HepG2 (cell line): ENCODE results near the gene PLCG1. TPM values are rescaled to one million over a fixed set of nuclear protein-coding genes. Genes with fewer than 3 reads are reported as not detected.

Source experiments
- ATAC-seq: fragments of 200-7000 bp; cut with Tn5 transposase; 3 replicates; pipeline ENCODE4 v1.9.1; 2020; ENCODE audit warnings: mild to moderate bottlenecking, moderate library complexity
- BruUV-seq: library from RNA; stranded (reverse); fragments of 400-500 nt; replicated peaks from 2 replicates; lab custom pipeline; 2021; lab: Mats Ljungman, UMichigan
- CTCF ChIA-PET: fragments of 300-600 bp; formaldehyde crosslinking; extraction: SDS; loops from one replicate; lab custom pipeline; 2021; ENCODE audit warnings: low total read pairs, inconsistent platforms, low intra/inter-chr PET ratio; lab: Yijun Ruan, JAX
- POLR2A ChIA-PET: fragments of 350-600 bp; sonication (Branson Sonifier 250); formaldehyde crosslinking; loops from one replicate; lab custom pipeline; 2020; ENCODE audit warnings: antibody characterized with exemption, inconsistent platforms; lab: Yijun Ruan, JAX
- DNase-seq: peaks from one replicate; pipeline ENCODE4 v3.0.0-alpha.2; 2015; ENCODE audit warnings: low spot score
- FAIRE-seq: peaks from 3 replicates; lab custom pipeline; 2011; peaks lifted over from hg19 to GRCh38; lab: Jason Lieb, UNC
- H2AFZ ChIP-seq: one replicate; pipeline ENCODE4 v1.6.1; 2011; ENCODE audit warnings: low read length, inconsistent platforms
- H3K27ac ChIP-seq: fragments of 300-600 bp; 3 replicates; pipeline ENCODE4 v1.8.0; 2011; ENCODE audit warnings: mixed run types, mild to moderate bottlenecking, mixed read lengths, low read length, inconsistent platforms; ENCODE audit not compliant: insufficient read depth; ENCODE audit errors: extremely low read length
- H3K27me3 ChIP-seq, 2 experiments: fragments of 200-600 bp in 1 of 2; 2 replicates in 1 of 2; 3 replicates in 1 of 2; pipeline versions ENCODE4 v1.6.0 to v1.8.0; 2011; ENCODE audit warnings: low read length in 2 of 2, mild to moderate bottlenecking in 2 of 2, moderate library complexity in 2 of 2, inconsistent platforms in 1 of 2; ENCODE audit not compliant: insufficient read depth in 2 of 2, control insufficient read depth in 1 of 2
- H3K36me3 ChIP-seq, 2 experiments: fragments of 200-600 bp in 1 of 2; replicated peaks in 1 of 2; 2 replicates in 1 of 2; 3 replicates in 1 of 2; pipeline versions ENCODE4 v1.5.1 to v1.8.0; 2011; ENCODE audit warnings: low read length in 2 of 2, inconsistent platforms in 1 of 2; ENCODE audit not compliant: insufficient read depth in 2 of 2, control insufficient read depth in 1 of 2
- H3K4me1 ChIP-seq: 2 replicates; pipeline ENCODE4 v1.5.1; 2012; ENCODE audit warnings: low read length, inconsistent platforms; ENCODE audit not compliant: insufficient read depth
- H3K4me2 ChIP-seq: 2 replicates; pipeline ENCODE4 v1.6.0; 2011; ENCODE audit warnings: low read depth, low read length, inconsistent platforms
- H3K4me3 ChIP-seq, 3 experiments: fragments of 200-600 bp in 1 of 3; sonication (generic), shearing (Covaris generic) in 1 of 3; replicated peaks in 1 of 3; 2 replicates each; pipeline ENCODE4 v1.5.1; 2011 to 2016; ENCODE audit warnings: low read length in 3 of 3, inconsistent platforms in 2 of 3, low read depth in 2 of 3, mild to moderate bottlenecking in 2 of 3, control low read depth in 1 of 3, mixed read lengths in 1 of 3; ENCODE audit not compliant: insufficient read depth in 1 of 3
- H3K79me2 ChIP-seq: one replicate; pipeline ENCODE4 v1.6.1; 2011; ENCODE audit warnings: low read length, inconsistent platforms; ENCODE audit not compliant: insufficient read depth
- H3K9ac ChIP-seq: 2 replicates; pipeline ENCODE4 v1.6.0; 2011; ENCODE audit warnings: mild to moderate bottlenecking, low read depth, low read length, inconsistent platforms; ENCODE audit not compliant: insufficient read depth
- H3K9me3 ChIP-seq: 2 replicates; pipeline ENCODE4 v1.5.1; 2012; ENCODE audit warnings: mild to moderate bottlenecking, low read length
- H4K20me1 ChIP-seq: 2 replicates; pipeline ENCODE4 v1.6.0; 2011; ENCODE audit warnings: inconsistent platforms, mild to moderate bottlenecking, low read length, moderate library complexity; ENCODE audit not compliant: insufficient read depth
- DPF2 ChIP-seq: sonication (generic); formaldehyde crosslinking; IDR thresholded peaks from 2 replicates; pipeline ENCODE4 v1.4.0; 2020; ENCODE audit warnings: mild to moderate bottlenecking, low read depth, missing genetic modification reagents, borderline replicate concordance
- MNT ChIP-seq: fragments of 450-650 bp; IDR thresholded peaks from 2 replicates; pipeline ENCODE4 v1.6.1; 2016
- TEAD3 ChIP-seq: optimal IDR thresholded peaks from 2 replicates; pipeline ENCODE3; 2016; ENCODE audit warnings: borderline replicate concordance
- TEF ChIP-seq: sonication (generic); formaldehyde crosslinking; IDR thresholded peaks from 2 replicates; pipeline ENCODE4 v1.5.0; 2020; ENCODE audit warnings: missing genetic modification reagents
- U2AF1 ChIP-seq: fragments of 200-400 bp; formaldehyde crosslinking; optimal IDR thresholded peaks from 2 replicates; pipeline ENCODE3; 2017; ENCODE audit warnings: mild to moderate bottlenecking, low read depth, low read length
- ZFX ChIP-seq: sonication (generic); formaldehyde crosslinking; IDR thresholded peaks from 2 replicates; pipeline ENCODE4 v1.4.0; 2020; ENCODE audit warnings: mild to moderate bottlenecking, low read depth, missing genetic modification reagents, moderate library complexity
- ZNF629 ChIP-seq: sonication (generic); formaldehyde crosslinking; conservative IDR thresholded peaks from 2 replicates; pipeline ENCODE4 v1.5.0; 2020; ENCODE audit warnings: missing genetic modification reagents
- ZSCAN9 ChIP-seq: IDR thresholded peaks from 2 replicates; pipeline ENCODE4 v1.6.1; 2016; ENCODE audit warnings: borderline replicate concordance
- WGBS: methylation state at CpG from one replicate; pipeline ENCODE4 v1.1.6; 2017; ENCODE audit warnings: low lambda C conversion rate; 5-methylcytosine and 5-hydroxymethylcytosine counted together
- in situ Hi-C: cut with HindIII; loops from 2 replicates; pipeline ENCODE4 v1.10.0; 2017; ENCODE audit warnings: low pct_unique_long_range_greater_than_20kb; ENCODE audit not compliant: extremely low pct_ligation_motif_present
- intact Hi-C: fragments of 100-400 bp; cut with micrococcal nuclease; formaldehyde crosslinking; loops from one replicate; pipeline ENCODE4 v1.10.0; 2022; ENCODE audit not compliant: unreplicated experiment
- polyA plus RNA-seq, 8 experiments: library from polyadenylated mRNA; depleted of rRNA in 3 of 8; stranded (reverse) in 7 of 8; unstranded in 1 of 8; fragments of >200 nt; fragmentation: Illumina TruSeq in 4 of 8; extraction: Trizol in 4 of 8; gene quantifications; 2 replicates each; pipeline versions ENCODE4 v1.2.1 to v1.2.3, GENCODE V29; 2011 to 2016; ENCODE audit warnings: low read depth in 4 of 8, missing spikeins in 1 of 8, mixed read lengths in 1 of 8; ENCODE audit not compliant: insufficient read depth in 1 of 8
- total RNA-seq, 5 experiments: library from RNA; depleted of rRNA; stranded (reverse); fragments of >200 nt; fragmentation: Illumina TruSeq; extraction: Trizol; gene quantifications; 2 replicates each; pipeline ENCODE4 v1.2.3, GENCODE V29; 2016; ENCODE audit warnings: low read depth in 1 of 5
- TF ChIP-seq, protein P1 (sequence below): sonication (generic); formaldehyde crosslinking; conservative IDR thresholded peaks from 2 replicates; pipeline ENCODE4 v1.8.0; 2022; ENCODE audit warnings: missing genetic modification reagents
- TF ChIP-seq, protein P2 (sequence below): sonication (generic); formaldehyde crosslinking; IDR thresholded peaks from 2 replicates; pipeline ENCODE4 v1.4.0; 2020; ENCODE audit warnings: mild to moderate bottlenecking, missing genetic modification reagents, borderline replicate concordance

PLCG1 gene
- total and polyA plus RNA-seq, 2 of the 13 experiments (the other 11 are each of a cell fraction or from before 2014, with no cell fraction given): 85.3 to 158 TPM

DNA sequence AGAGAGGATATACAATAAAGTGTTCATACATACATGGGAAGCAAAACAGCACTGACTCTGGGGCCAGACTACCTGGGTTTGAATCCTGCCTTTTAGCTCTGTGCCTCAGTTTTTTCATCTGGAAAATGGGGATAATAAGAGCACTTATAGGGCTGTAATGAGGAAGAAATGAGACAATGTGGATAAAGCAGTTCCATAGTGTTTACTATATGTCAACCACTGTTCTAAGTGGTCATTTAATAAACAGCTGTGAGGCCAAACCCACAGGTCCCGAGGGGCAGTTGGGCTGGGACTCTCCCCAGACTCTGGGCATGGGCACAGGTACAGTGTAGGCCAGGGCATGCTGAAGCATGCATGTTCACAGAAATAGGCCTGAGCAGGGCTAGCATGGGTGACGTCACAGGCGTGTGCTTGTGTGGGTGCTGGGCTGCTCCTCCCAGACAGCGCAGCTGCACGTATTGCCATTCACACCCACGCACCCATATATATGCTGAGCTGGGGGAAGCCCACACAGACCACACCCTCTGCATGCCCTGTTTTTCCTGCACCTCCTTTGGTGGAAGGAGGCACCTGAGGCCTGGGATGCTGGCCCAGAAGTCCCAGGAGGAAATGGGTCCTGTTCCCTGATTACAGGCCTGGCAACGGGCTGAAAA, 3.5 kb upstream of the PLCG1 start:
- in situ Hi-C loops (loop anchor here (10.0 kb wide), 1 partner anchor 201 kb away; no protein-coding TSS in a partner anchor), intact Hi-C loops (no loop called here)
- H4K20me1 ChIP-seq: no peaks in the 10 kb centered on the region
- POLR2A ChIA-PET: no interaction called here
- no peak overlapping the region for H3K4me3 ChIP-seq
- WGBS: 75% methylated on average over 7 of the region's 7 CpGs
- peak overlapping the region; percentile 5; the same call in 1 of the 2 replicates for H3K4me2 ChIP-seq
- H3K27ac ChIP-seq: no peak overlapping the region
- CTCF ChIA-PET: interaction anchor here (2.5 to 2.6 kb wide), 2 partner anchors 40 to 205 kb away, joined by 13 to 28 read pairs; partner anchors contain the start of gene LPIN3
- no peaks in the 10 kb centered on the region for H3K27me3 ChIP-seq
- H3K9ac ChIP-seq: no peak overlapping the region
- H3K9me3 ChIP-seq: no peaks in the 10 kb centered on the region
- ATAC-seq: no peak
- H3K36me3 ChIP-seq: no peaks in the 10 kb centered on the region
- no peak for DNase-seq
- FAIRE-seq: no peak
- no peak overlapping the region for H2AFZ ChIP-seq
- H3K79me2 ChIP-seq: peaks cover 14% of the 10 kb centered on the region
- peaks cover 60% of the 10 kb centered on the region for H3K4me1 ChIP-seq
- BruUV-seq: no TSS peak
- TF ChIP-seq DPF2 (CRISPR knock-in tag) (no peak), ZSCAN9 (CRISPR knock-in tag) (no peak), TEF (no peak), MNT (no peak), ZNF629 (CRISPR knock-in tag) (peak; percentile 95), U2AF1 (no peak), TEAD3 (CRISPR knock-in tag) (peak; percentile 7), ZFX (CRISPR knock-in tag) (0 out of 2 replicates have a peak, but pooled peaks have one; percentile 10)
- TF ChIP-seq, protein P1, sequence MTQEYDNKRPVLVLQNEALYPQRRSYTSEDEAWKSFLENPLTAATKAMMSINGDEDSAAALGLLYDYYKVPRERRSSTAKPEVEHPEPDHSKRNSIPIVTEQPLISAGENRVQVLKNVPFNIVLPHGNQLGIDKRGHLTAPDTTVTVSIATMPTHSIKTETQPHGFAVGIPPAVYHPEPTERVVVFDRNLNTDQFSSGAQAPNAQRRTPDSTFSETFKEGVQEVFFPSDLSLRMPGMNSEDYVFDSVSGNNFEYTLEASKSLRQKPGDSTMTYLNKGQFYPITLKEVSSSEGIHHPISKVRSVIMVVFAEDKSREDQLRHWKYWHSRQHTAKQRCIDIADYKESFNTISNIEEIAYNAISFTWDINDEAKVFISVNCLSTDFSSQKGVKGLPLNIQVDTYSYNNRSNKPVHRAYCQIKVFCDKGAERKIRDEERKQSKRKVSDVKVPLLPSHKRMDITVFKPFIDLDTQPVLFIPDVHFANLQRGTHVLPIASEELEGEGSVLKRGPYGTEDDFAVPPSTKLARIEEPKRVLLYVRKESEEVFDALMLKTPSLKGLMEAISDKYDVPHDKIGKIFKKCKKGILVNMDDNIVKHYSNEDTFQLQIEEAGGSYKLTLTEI (CRISPR knock-in tag): no peak
- TF ChIP-seq, protein P2, sequence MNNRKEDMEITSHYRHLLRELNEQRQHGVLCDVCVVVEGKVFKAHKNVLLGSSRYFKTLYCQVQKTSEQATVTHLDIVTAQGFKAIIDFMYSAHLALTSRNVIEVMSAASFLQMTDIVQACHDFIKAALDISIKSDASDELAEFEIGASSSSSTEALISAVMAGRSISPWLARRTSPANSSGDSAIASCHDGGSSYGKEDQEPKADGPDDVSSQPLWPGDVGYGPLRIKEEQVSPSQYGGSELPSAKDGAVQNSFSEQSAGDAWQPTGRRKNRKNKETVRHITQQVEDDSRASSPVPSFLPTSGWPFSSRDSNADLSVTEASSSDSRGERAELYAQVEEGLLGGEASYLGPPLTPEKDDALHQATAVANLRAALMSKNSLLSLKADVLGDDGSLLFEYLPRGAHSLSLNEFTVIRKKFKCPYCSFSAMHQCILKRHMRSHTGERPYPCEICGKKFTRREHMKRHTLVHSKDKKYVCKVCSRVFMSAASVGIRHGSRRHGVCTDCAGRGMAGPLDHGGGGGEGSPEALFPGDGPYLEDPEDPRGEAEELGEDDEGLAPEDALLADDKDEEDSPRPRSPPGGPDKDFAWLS (CRISPR knock-in tag): no peak
